Vagina (tissue), 2 donors: ENCODE results near the gene PUS1. TPM values are rescaled to one million over a fixed set of nuclear protein-coding genes. Genes with fewer than 3 reads are reported as not detected.
"Not testable (repeated sequence)": the region's sequence is repeated elsewhere in the genome, so short reads cannot be mapped to it uniquely, and the experiment has no call there.

Source experiments
- DNase-seq, 2 donors: peaks; one replicate each; pipeline ENCODE4 v3.0.0-alpha.2; 2017; ENCODE audit errors: extremely low spot score in 2 of 2
- H3K27ac ChIP-seq: fragments of 200-600 bp; sonication (generic); one replicate; pipeline ENCODE4 v1.5.1; 2019
- H3K27me3 ChIP-seq: fragments of 200-600 bp; sonication (generic); one replicate; pipeline ENCODE4 v1.5.1; 2019
- H3K36me3 ChIP-seq, 2 donors: fragments of 200-600 bp; sonication (generic); one replicate each; pipeline ENCODE4 v1.5.1; 2017 to 2019
- H3K4me1 ChIP-seq: fragments of 200-600 bp; sonication (generic); one replicate; pipeline ENCODE4 v1.5.1; 2019
- H3K4me3 ChIP-seq, 2 donors: fragments of 200-600 bp; sonication (generic); 1 replicate in 1 of 2; 2 replicates in 1 of 2; pipeline ENCODE4 v1.5.1; 2016 to 2019
- H3K9me3 ChIP-seq: fragments of 200-600 bp; sonication (generic); one replicate; pipeline ENCODE4 v1.5.1; 2019
- POLR2A ChIP-seq, 2 donors: fragments of 450-650 bp; IDR thresholded peaks; one replicate each; pipeline ENCODE4 v1.6.1; 2017; ENCODE audit warnings: antibody characterized with exemption in 2 of 2, mild to moderate bottlenecking in 2 of 2, moderate library complexity in 2 of 2
- POLR2AphosphoS5 ChIP-seq, 2 donors: sonication (generic); formaldehyde crosslinking; IDR thresholded peaks; one replicate each; pipeline ENCODE4 v1.9.0; 2017; ENCODE audit warnings: antibody characterized with exemption in 2 of 2, mild to moderate bottlenecking in 2 of 2, low read depth in 1 of 2; ENCODE audit not compliant: insufficient read depth in 1 of 2
- intact Hi-C: fragments of 100-400 bp; cut with DNase I; formaldehyde crosslinking; loops from one replicate; pipeline ENCODE4 v1.15.1; 2023
- total RNA-seq: library from RNA; depleted of rRNA; stranded (reverse); fragments of >200 nt; gene quantifications from one replicate; pipeline ENCODE4 v1.2.3, GENCODE V29; 2016
- TF ChIP-seq, protein P1 (sequence below), 3 experiments: fragments of 450-650 bp in 2 of 3; fragments of 200-600 bp in 1 of 3; sonication (generic) in 1 of 3; IDR thresholded peaks; one replicate each; pipeline ENCODE4 v1.5.1; 2017 to 2019; ENCODE audit warnings: antibody characterized with exemption in 3 of 3, mild to moderate bottlenecking in 2 of 3, moderate library complexity in 2 of 3

The PUS1 gene
- total RNA-seq, 1 donor from 2014 or later, result 37.6 TPM

DNA sequence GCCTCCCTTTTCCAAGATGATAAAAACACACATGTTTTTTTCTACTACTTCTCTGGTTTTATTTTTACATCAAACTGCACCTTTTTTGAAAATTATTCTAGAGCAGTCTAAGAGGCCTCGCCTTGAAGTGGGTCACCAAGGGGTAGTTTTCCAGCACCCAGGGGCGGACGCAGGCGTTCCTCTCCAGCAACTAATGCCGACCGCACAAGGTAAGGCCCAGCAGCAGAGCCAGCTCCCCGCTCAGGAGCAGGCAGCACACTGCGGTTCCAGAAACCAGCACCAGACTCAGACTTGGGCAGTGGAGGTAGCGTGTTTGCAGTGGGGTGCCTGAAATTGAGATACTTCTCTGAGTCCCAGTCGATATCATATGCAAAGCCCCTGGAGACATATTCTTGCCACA is 52.3 kb downstream of the PUS1 start:
- no peak overlapping the region for H3K4me3 ChIP-seq
- DNase-seq, result no peak
- H3K27me3 ChIP-seq, result no peaks in the 10 kb centered on the region
- TF ChIP-seq, protein P1, sequence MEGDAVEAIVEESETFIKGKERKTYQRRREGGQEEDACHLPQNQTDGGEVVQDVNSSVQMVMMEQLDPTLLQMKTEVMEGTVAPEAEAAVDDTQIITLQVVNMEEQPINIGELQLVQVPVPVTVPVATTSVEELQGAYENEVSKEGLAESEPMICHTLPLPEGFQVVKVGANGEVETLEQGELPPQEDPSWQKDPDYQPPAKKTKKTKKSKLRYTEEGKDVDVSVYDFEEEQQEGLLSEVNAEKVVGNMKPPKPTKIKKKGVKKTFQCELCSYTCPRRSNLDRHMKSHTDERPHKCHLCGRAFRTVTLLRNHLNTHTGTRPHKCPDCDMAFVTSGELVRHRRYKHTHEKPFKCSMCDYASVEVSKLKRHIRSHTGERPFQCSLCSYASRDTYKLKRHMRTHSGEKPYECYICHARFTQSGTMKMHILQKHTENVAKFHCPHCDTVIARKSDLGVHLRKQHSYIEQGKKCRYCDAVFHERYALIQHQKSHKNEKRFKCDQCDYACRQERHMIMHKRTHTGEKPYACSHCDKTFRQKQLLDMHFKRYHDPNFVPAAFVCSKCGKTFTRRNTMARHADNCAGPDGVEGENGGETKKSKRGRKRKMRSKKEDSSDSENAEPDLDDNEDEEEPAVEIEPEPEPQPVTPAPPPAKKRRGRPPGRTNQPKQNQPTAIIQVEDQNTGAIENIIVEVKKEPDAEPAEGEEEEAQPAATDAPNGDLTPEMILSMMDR (IDR thresholded peaks at IDR 0.05), result no peak
- TF ChIP-seq POLR2A (IDR thresholded peaks at IDR 0.05) (no peak), POLR2AphosphoS5 (IDR thresholded peaks at IDR 0.05; ENCODE audit: insufficient read depth in 1 of 2, low read depth in 1 of 2) (no peak)
- H3K36me3 ChIP-seq, result peaks cover 0 to 42% of the 10 kb centered on the region in 2 donors
- H3K4me1 ChIP-seq, result no peaks in the 10 kb centered on the region
- no peaks in the 10 kb centered on the region for H3K9me3 ChIP-seq
- H3K27ac ChIP-seq, result no peak overlapping the region
- intact Hi-C loops, result no loop called here

DNA sequence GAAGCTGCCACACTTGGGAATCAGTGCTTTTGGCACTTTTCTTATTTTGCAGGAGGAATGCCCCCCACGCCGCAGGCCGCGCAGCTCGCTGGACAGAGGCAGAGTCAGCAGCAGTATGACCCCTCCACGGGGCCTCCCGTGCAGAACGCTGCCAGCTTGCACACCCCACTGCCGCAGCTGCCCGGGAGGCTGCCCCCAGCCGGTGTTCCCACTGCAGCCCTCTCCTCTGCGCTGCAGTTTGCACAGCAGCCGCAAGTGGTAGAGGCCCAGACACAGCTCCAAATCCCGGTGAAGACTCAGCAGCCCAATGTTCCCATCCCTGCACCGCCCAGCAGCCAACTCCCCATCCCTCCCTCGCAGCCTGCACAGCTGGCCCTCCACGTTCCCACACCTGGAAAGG is 53.0 kb downstream of the PUS1 start:
- TF ChIP-seq POLR2A (IDR thresholded peaks at IDR 0.05) (no peak), POLR2AphosphoS5 (IDR thresholded peaks at IDR 0.05; ENCODE audit: insufficient read depth in 1 of 2, low read depth in 1 of 2) (no peak)
- TF ChIP-seq, protein P1 (IDR thresholded peaks at IDR 0.05), result no peak
- no peaks in the 10 kb centered on the region for H3K4me1 ChIP-seq
- intact Hi-C loops, result no loop called here
- H3K4me3 ChIP-seq, result no peak overlapping the region
- no peak overlapping the region for H3K27ac ChIP-seq
- H3K36me3 ChIP-seq, result peaks cover 0 to 48% of the 10 kb centered on the region in 2 donors
- no peaks in the 10 kb centered on the region for H3K9me3 ChIP-seq
- no peaks in the 10 kb centered on the region for H3K27me3 ChIP-seq
- no peak for DNase-seq

DNA sequence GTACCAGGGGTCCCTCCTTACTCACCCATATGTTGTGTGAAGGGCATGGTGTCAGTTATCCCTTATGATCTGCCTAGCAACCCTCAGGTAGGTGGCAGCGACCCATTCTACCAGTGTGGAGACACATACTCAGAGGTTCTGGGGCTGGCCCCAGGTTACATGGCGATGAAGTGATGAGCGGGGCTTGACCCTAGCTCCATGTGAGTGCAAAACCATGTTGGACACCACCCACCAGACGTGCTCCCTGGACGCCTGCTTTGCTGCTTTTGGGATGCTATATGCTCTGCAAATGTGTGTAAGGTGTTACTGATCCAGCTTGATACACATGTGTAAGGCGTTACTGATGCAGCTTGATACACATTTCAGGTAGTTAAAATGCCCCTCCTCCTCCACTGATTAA is 54.0 kb downstream of the PUS1 start:
- peaks cover 0 to 58% of the 10 kb centered on the region in 2 donors for H3K36me3 ChIP-seq

DNA sequence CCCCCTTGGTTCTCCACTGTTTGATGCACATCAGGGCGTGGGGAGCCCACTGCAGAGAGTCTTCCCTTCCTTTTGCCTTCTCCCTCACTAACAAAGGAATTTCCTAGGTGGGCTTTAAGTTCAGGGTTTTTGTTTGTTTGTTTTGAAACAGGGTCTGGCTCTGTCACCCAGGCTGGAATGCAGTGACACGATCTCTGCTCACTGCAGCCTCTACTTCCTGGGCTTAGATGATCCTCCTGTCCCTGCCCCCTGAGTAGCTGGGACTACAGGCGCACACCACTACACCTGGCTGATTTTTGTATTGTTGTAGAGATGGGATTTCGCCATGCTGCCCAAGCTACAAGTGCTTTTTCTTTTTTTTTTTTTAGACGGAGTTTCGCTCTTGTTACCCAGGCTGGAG is 54.5 kb downstream of the PUS1 start:
- Histone ChIP-seq H3K9me3 (no peaks in the 10 kb centered on the region), H3K27ac (no peak overlapping the region), H3K4me1 (no peaks in the 10 kb centered on the region), H3K36me3 (peaks cover 0 to 64% of the 10 kb centered on the region in 2 donors), H3K27me3 (no peaks in the 10 kb centered on the region), H3K4me3 (no peak overlapping the region)
- intact Hi-C loops, result no loop called here
- DNase-seq, result no peak
- no peak for TF ChIP-seq POLR2A (IDR thresholded peaks at IDR 0.05)
- TF ChIP-seq, protein P1 (IDR thresholded peaks at IDR 0.05), result no peak
- TF ChIP-seq POLR2AphosphoS5 (IDR thresholded peaks at IDR 0.05; ENCODE audit: insufficient read depth in 1 of 2, low read depth in 1 of 2), result no peak

More for the DNA sequence above, 54.0 kb downstream of the PUS1 start:
- intact Hi-C loops, result no loop called here
- no peaks in the 10 kb centered on the region for H3K9me3 ChIP-seq
- H3K27ac ChIP-seq, result no peak overlapping the region
- no peak overlapping the region for H3K4me3 ChIP-seq
- no peaks in the 10 kb centered on the region for H3K4me1 ChIP-seq
- TF ChIP-seq POLR2AphosphoS5 (IDR thresholded peaks at IDR 0.05; ENCODE audit: insufficient read depth in 1 of 2, low read depth in 1 of 2) (no peak), POLR2A (IDR thresholded peaks at IDR 0.05) (no peak)
- TF ChIP-seq, protein P1 (IDR thresholded peaks at IDR 0.05), result no peak
- no peak for DNase-seq
- no peaks in the 10 kb centered on the region for H3K27me3 ChIP-seq

GRCh38 chr12:131984334-131984733 is 55.3 kb downstream of the PUS1 start:
- no peak for TF ChIP-seq POLR2A (IDR thresholded peaks at IDR 0.05)
- TF ChIP-seq, protein P1 (IDR thresholded peaks at IDR 0.05), result no peak
- TF ChIP-seq POLR2AphosphoS5 (IDR thresholded peaks at IDR 0.05; ENCODE audit: insufficient read depth in 1 of 2, low read depth in 1 of 2), result no peak
- no peak overlapping the region for H3K27ac ChIP-seq
- H3K4me3 ChIP-seq, result no peak overlapping the region
- peaks cover 0 to 68% of the 10 kb centered on the region in 2 donors for H3K36me3 ChIP-seq
- no peak for DNase-seq
- H3K27me3 ChIP-seq, result no peaks in the 10 kb centered on the region
- H3K4me1 ChIP-seq, result no peaks in the 10 kb centered on the region
- intact Hi-C loops, result no loop called here
- no peaks in the 10 kb centered on the region for H3K9me3 ChIP-seq

GRCh38 chr12:131985510-131985875 is 56.4 kb downstream of the PUS1 start:
- DNase-seq, H3K4me1 ChIP-seq, H3K9me3 ChIP-seq, intact Hi-C loops, H3K27ac ChIP-seq, H3K4me3 ChIP-seq, H3K27me3 ChIP-seq: not testable (repeated sequence)
- peaks cover 0 to 65% of the 10 kb centered on the region in 2 donors for H3K36me3 ChIP-seq
